ENCODE measurements around the gene APOD.
"Not testable (repeated sequence)": the region's sequence is repeated elsewhere in the genome, so short reads cannot be mapped to it uniquely, and the experiment has no call there.

GRCh38 chr3:195632046-195632445 lies 48.3 kb upstream of the APOD start:
- not testable (repeated sequence) for TF ChIP-seq CTCF (conservative IDR thresholded peaks at IDR 0.05); EZH2 (IDR thresholded peaks at IDR 0.05; ENCODE audit: low read depth)

Data from PC-9 (cell line).